K562 (cell line): ENCODE data around the gene AP3B1. TPM values are rescaled to one million over a fixed set of nuclear protein-coding genes. Genes with fewer than 3 reads are reported as not detected.

ENCODE experiments used
- ATAC-seq: fragments of 200-7000 bp; cut with Tn5 transposase; 3 replicates; pipeline ENCODE4 v1.9.1; 2020; ENCODE audit warnings: moderate library complexity
- BruUV-seq: library from RNA; stranded (reverse); fragments of 400-500 nt; replicated peaks from 2 replicates; lab custom pipeline; 2021; lab: Mats Ljungman, UMichigan
- CTCF ChIA-PET: fragments of 300-600 bp; formaldehyde crosslinking; extraction: SDS; loops from one replicate; lab custom pipeline; 2021; ENCODE audit warnings: low intra/inter-chr PET ratio; lab: Yijun Ruan, JAX
- POLR2A ChIA-PET: fragments of 300-600, 350-650 bp; sonication (Branson Sonifier 250); formaldehyde crosslinking; extraction: SDS; loops from one replicate; lab custom pipeline; 2021; ENCODE audit warnings: antibody characterized with exemption, inconsistent platforms; lab: Yijun Ruan, JAX
- DNase-seq, 4 experiments: peaks; one replicate each; pipeline versions ENCODE4 v3.0.0 to v3.0.0-alpha.2; 2011 to 2018; ENCODE audit warnings: low spot score in 3 of 4, mixed read lengths in 3 of 4; ENCODE audit errors: extremely low read depth in 1 of 4
- FAIRE-seq: peaks from 2 replicates; lab custom pipeline; 2011; peaks lifted over from hg19 to GRCh38; lab: Jason Lieb, UNC
- H2AFZ ChIP-seq: 2 replicates; pipeline ENCODE4 v1.6.0; 2011; ENCODE audit warnings: low read depth, low read length, control low read depth, inconsistent platforms
- H3K27ac ChIP-seq: fragments of 200-600 bp; 3 replicates; pipeline ENCODE4 v1.8.0; 2011; ENCODE audit warnings: low read depth, mild to moderate bottlenecking, control low read depth, inconsistent platforms, low read length, moderate library complexity, mixed read lengths; ENCODE audit errors: extremely low read depth
- H3K27me3 ChIP-seq, 2 experiments: fragments of 300-600 bp in 1 of 2; 2 replicates in 1 of 2; 3 replicates in 1 of 2; pipeline versions ENCODE4 v1.6.0 to v1.8.0; 2011; ENCODE audit warnings: inconsistent platforms in 2 of 2, low read length in 2 of 2, mild to moderate bottlenecking in 1 of 2, mixed read lengths in 1 of 2, moderate library complexity in 1 of 2; ENCODE audit not compliant: control insufficient read depth in 2 of 2, insufficient read depth in 2 of 2
- H3K36me3 ChIP-seq: fragments of 300-600 bp; 3 replicates; pipeline ENCODE4 v1.8.0; 2011; ENCODE audit warnings: mild to moderate bottlenecking, low read length, inconsistent platforms; ENCODE audit not compliant: control insufficient read depth, insufficient read depth
- H3K4me1 ChIP-seq, 2 experiments: fragments of 200-600 bp in 1 of 2; replicated peaks in 1 of 2; 2 replicates in 1 of 2; 3 replicates in 1 of 2; pipeline versions ENCODE4 v1.5.1 to v1.8.0; 2011; ENCODE audit warnings: inconsistent platforms in 2 of 2, low read length in 2 of 2, mild to moderate bottlenecking in 1 of 2, mixed read lengths in 1 of 2, moderate library complexity in 1 of 2; ENCODE audit not compliant: control insufficient read depth in 2 of 2, insufficient read depth in 2 of 2
- H3K4me2 ChIP-seq: 2 replicates; pipeline ENCODE4 v1.6.1; 2011; ENCODE audit warnings: low read length, control low read depth, inconsistent platforms, mixed read lengths; ENCODE audit not compliant: insufficient read depth
- H3K4me3 ChIP-seq: fragments of 200-600 bp; sonication (generic), shearing (Covaris generic); 2 replicates; pipeline ENCODE4 v1.5.1; 2016; ENCODE audit warnings: control low read depth, inconsistent platforms
- H3K79me2 ChIP-seq: fragments of 200-600 bp; 3 replicates; pipeline ENCODE4 v1.8.0; 2011; ENCODE audit warnings: low read length, inconsistent platforms; ENCODE audit not compliant: control insufficient read depth, insufficient read depth
- H3K9ac ChIP-seq, 2 experiments: 2 replicates each; pipeline versions ENCODE4 v1.6.0 to v1.6.1; 2011; ENCODE audit warnings: low read depth in 2 of 2, low read length in 2 of 2, control low read depth in 1 of 2, inconsistent platforms in 1 of 2, mild to moderate bottlenecking in 1 of 2, mixed read lengths in 1 of 2; ENCODE audit not compliant: insufficient read depth in 1 of 2
- H3K9me1 ChIP-seq: one replicate; pipeline ENCODE4 v1.6.0; 2011; ENCODE audit warnings: inconsistent platforms, mild to moderate bottlenecking, low read length, moderate library complexity; ENCODE audit not compliant: control insufficient read depth, insufficient read depth
- H3K9me3 ChIP-seq: replicated peaks from 2 replicates; pipeline ENCODE4 v1.5.1; 2011; ENCODE audit warnings: low read depth, low read length, inconsistent platforms; ENCODE audit not compliant: control insufficient read depth, insufficient read depth
- H4K20me1 ChIP-seq: replicated peaks from 2 replicates; pipeline ENCODE4 v1.6.1; 2011; ENCODE audit warnings: low read length, inconsistent platforms, mixed read lengths; ENCODE audit not compliant: control insufficient read depth, insufficient read depth
- MBD2 ChIP-seq: sonication (generic); IDR thresholded peaks from 2 replicates; pipeline ENCODE4 v1.6.1; 2016; ENCODE audit warnings: low read depth, borderline replicate concordance
- NCOA1 ChIP-seq: fragments of 450-650 bp; IDR thresholded peaks from 2 replicates; pipeline ENCODE4 v1.6.1; 2016; ENCODE audit warnings: low read depth
- NFE2L1 ChIP-seq: fragments of 450-650 bp; IDR thresholded peaks from 2 replicates; pipeline ENCODE4 v1.6.1; 2016; ENCODE audit warnings: missing genetic modification characterization, low read depth, mild to moderate bottlenecking, missing compliant biosample characterization, moderate library complexity, borderline replicate concordance
- RBM25 ChIP-seq: fragments of 200-400 bp; formaldehyde crosslinking; IDR thresholded peaks from 2 replicates; pipeline ENCODE4 v1.6.1; 2018; ENCODE audit warnings: low read length, low read depth, moderate library complexity; ENCODE audit not compliant: severe bottlenecking
- UBTF ChIP-seq, 2 experiments: IDR thresholded peaks; 2 replicates each; pipeline ENCODE4 v1.6.1; 2012; ENCODE audit warnings: improper control_type of control experiment in 2 of 2, low read depth in 2 of 2, low read length in 2 of 2, borderline replicate concordance in 1 of 2
- ZNF740 ChIP-seq, 3 experiments: fragments of 200-800 bp in 1 of 3; sonication (Bioruptor generic) in 1 of 3; sonication (generic) in 1 of 3; formaldehyde crosslinking in 1 of 3; IDR thresholded peaks; 2 replicates each; pipeline versions ENCODE4 v1.6.1 to v1.8.0; 2016 to 2022; ENCODE audit warnings: mild to moderate bottlenecking in 2 of 3, missing compliant biosample characterization in 2 of 3, missing genetic modification characterization in 2 of 3, missing genetic modification reagents in 1 of 3
- WGBS: fragments of 100-300 bp; shearing (Covaris generic); methylation state at CpG from one replicate; pipeline ENCODE4 v1.1.6; 2016; ENCODE audit warnings: low coverage, mixed read lengths; ENCODE audit not compliant: insufficient coverage; ENCODE audit errors: missing lambda C conversion rate; 5-methylcytosine and 5-hydroxymethylcytosine counted together
- in situ Hi-C: fragments of 300-500 bp; cut with MboI; formaldehyde crosslinking; loops from 4 replicates; pipeline ENCODE4 v1.15.0; 2018; ENCODE audit warnings: inconsistent platforms, mixed read lengths
- intact Hi-C: fragments of 100-400 bp; cut with micrococcal nuclease; formaldehyde crosslinking; loops from 2 replicates; pipeline ENCODE4 v1.14.2; 2022
- polyA plus RNA-seq, 8 experiments: library from polyadenylated mRNA; depleted of rRNA in 4 of 8; stranded (reverse) in 5 of 8; unstranded in 3 of 8; fragments of >200 nt; fragmentation: Nextera tagmentation in 2 of 8; fragmentation: Illumina TruSeq in 1 of 8; extraction: Ambion mirVana in 2 of 8; extraction: Trizol in 1 of 8; gene quantifications; 2 replicates each; pipeline versions ENCODE4 v1.2.1 to v1.2.3, GENCODE V29; 2011 to 2014; ENCODE audit warnings: inconsistent platforms in 1 of 8, missing spikeins in 1 of 8
- total RNA-seq, 7 experiments: library from RNA; depleted of rRNA in 6 of 7; stranded (reverse); fragments of >200 nt in 6 of 7; fragmentation: Illumina TruSeq in 2 of 7; extraction: Trizol in 2 of 7; gene quantifications; 2 replicates each; pipeline versions ENCODE4 v1.2.1 to v1.2.3, GENCODE V29; 2011 to 2021; ENCODE audit warnings: low replicate concordance in 1 of 7

AP3B1 gene
- total and polyA plus RNA-seq, 9 of the 15 experiments (the other 6 are each of a cell fraction or from before 2014, with no cell fraction given): 21.1 to 61.8 (median 42.2) TPM

DNA sequence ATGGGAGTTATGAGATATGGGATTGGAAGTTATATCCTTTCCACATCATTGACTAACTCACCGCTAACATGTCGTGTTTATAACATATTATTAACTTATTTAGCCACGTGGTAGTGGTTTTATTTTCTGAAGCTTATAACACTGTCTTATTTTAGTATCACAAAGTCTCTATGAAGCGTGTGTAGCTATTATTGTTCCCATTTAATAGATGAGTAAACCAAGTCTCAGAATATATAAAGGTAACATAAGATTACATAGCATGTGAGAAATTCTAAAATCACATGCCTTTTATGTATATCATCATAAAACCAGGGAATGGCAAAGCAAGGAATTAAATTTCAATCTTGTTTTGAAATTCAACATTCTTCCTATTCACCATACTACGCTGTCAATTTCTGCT is 15.3 kb downstream of the AP3B1 start:
- H3K4me3 ChIP-seq: no peak overlapping the region
- no peak for FAIRE-seq
- H3K9ac ChIP-seq: no peak overlapping the region
- H4K20me1 ChIP-seq: no peaks in the 10 kb centered on the region
- H3K9me3 ChIP-seq: no peaks in the 10 kb centered on the region
- no peaks in the 10 kb centered on the region for H3K4me1 ChIP-seq
- ATAC-seq: no peak
- no peak for TF ChIP-seq MBD2
- peak; percentile 77 for TF ChIP-seq RBM25
- POLR2A ChIA-PET: no interaction called here
- H3K79me2 ChIP-seq: peaks cover 81% of the 10 kb centered on the region
- H3K9me1 ChIP-seq: no peaks in the 10 kb centered on the region
- 88% methylated on average over 5 of the region's 5 CpGs for WGBS
- in situ Hi-C loops (no loop called here), intact Hi-C loops (no loop called here)
- H2AFZ ChIP-seq: no peak overlapping the region
- H3K36me3 ChIP-seq: 0 out of 3 replicates have a peak, but pooled peaks cover 4% of the 10 kb centered on the region
- CTCF ChIA-PET: no interaction called here
- no peak for DNase-seq
- H3K4me2 ChIP-seq: no peak overlapping the region
- no TSS peak for BruUV-seq
- no peaks in the 10 kb centered on the region for H3K27me3 ChIP-seq
- H3K27ac ChIP-seq: no peak overlapping the region

- H3K36me3 ChIP-seq: 0 out of 3 replicates have a peak, but pooled peaks cover 4% of the 10 kb centered on the region
- H3K4me2 ChIP-seq: no peak overlapping the region
- no peaks in the 10 kb centered on the region for H3K9me3 ChIP-seq
- CTCF ChIA-PET: no interaction called here
- H3K4me3 ChIP-seq: no peak overlapping the region
- TF ChIP-seq NFE2L1 (tag) (no peak), NCOA1 (no peak), ZNF740 (CRISPR knock-in tag; IDR thresholded peaks at IDR 0.05) (no peak), ZNF740 (tag; IDR thresholded peaks at IDR 0.05) (no peak), UBTF (IDR thresholded peaks at IDR 0.05; ENCODE audit: borderline replicate concordance in 1 of 2, low read depth in 2 of 2, low read length in 2 of 2) (no peak)
- no TSS peak for BruUV-seq
- peaks cover 77% of the 10 kb centered on the region for H3K79me2 ChIP-seq
- H3K27me3 ChIP-seq: no peaks in the 10 kb centered on the region
- no peak overlapping the region for H2AFZ ChIP-seq
- H3K9me1 ChIP-seq: no peaks in the 10 kb centered on the region
- no peak overlapping the region for H3K27ac ChIP-seq
- no peak for ATAC-seq
- no peaks in the 10 kb centered on the region for H4K20me1 ChIP-seq
- 81% methylated on average over 1 of the region's 1 CpG for WGBS
- DNase-seq: no peak
- no peak for FAIRE-seq
- intact Hi-C loops (no loop called here), in situ Hi-C loops (no loop called here)
- no peaks in the 10 kb centered on the region for H3K4me1 ChIP-seq
- POLR2A ChIA-PET: interaction anchor here (1.0 to 1.2 kb wide), 2 partner anchors 9 to 10 kb away, joined by 3 to 4 read pairs; no protein-coding TSS in a partner anchor
- no peak overlapping the region for H3K9ac ChIP-seq
Measured at GRCh38 chr5:78277715-78278114, 16.8 kb downstream of the AP3B1 start.
